T47D (cell line): ENCODE results near the gene USP13.
"Not testable (repeated sequence)": the region's sequence is repeated elsewhere in the genome, so short reads cannot be mapped to it uniquely, and the experiment has no call there.

Experiments
- DNase-seq, 2 experiments: peaks; one replicate each; pipeline versions ENCODE4 v3.0.0 to v3.0.0-alpha.2; 2011 to 2012; ENCODE audit warnings: low read depth in 1 of 2, low spot score in 1 of 2
- JUND ChIP-seq: IDR thresholded peaks from 2 replicates; pipeline ENCODE4 v1.6.1; 2012; ENCODE audit warnings: low read depth
- in situ Hi-C: cut with HindIII; loops from 2 replicates; pipeline ENCODE4 v1.10.0; 2016; ENCODE audit warnings: low sequenced_read_pairs, low pct_unique_long_range_greater_than_20kb

The USP13 gene

DNA sequence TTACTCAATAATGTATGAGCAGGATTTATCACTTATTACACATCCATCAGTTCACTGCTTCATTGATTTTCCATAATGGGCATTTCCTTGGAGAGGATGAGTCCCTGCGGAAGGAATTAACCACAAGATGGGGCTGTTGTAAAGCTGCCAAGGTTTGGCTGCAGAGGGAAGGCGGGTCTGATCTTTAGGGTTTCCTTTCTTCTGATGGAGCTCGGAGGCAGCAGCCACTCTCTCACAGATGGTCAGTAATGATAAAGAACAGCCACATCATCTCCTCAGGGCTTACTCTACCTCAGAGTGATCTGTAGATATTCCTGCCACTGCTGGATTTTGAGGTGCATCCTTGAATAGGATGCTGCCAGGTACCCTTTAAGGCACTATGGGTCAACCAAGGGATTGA lies 115.2 kb downstream of the USP13 start:
- in situ Hi-C loops = no loop called here
- TF ChIP-seq JUND = no peak
- peak; percentile 77 to 83 for DNase-seq

DNA sequence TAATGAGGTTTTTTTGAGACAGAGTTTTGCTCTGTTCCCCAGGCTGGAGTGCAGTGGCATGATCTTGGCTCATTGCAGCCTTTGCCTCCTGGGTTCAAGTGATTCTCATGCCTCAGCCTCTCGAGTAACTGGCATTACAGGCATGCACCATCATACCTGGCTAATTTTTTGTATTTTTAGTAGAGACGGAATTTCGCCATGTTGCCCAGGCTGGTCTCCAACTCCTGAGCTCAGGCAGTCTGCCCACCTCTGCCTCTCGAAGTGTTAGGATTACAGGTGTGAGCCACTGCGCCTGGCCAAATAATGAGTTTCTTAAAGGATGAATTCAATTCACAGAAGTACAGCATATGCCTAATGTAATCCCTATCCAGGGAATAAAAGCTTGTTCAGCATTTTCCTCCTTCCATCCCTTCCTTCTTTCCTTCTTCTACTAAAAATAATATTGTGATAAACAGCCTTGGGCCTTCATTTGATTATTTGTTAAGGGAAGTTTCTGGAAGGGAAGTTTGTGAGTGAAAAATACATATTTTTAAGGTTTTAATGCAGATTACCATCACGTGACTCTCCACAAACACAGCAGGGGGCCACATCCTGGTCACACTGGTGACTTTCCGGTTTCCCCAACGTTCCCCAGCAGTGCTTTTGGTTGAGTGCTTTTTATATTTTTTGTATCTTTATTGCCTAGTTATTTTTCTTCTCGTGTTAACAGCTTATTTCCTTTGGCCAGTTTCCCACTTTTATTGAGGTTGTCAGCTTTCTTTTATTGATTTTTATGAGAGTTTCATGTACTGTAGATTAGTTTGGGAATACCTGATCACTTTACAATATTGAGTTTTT lies 116.8 kb downstream of the USP13 start:
- DNase-seq = no peak
- in situ Hi-C loops = no loop called here
- no peak for TF ChIP-seq JUND

DNA sequence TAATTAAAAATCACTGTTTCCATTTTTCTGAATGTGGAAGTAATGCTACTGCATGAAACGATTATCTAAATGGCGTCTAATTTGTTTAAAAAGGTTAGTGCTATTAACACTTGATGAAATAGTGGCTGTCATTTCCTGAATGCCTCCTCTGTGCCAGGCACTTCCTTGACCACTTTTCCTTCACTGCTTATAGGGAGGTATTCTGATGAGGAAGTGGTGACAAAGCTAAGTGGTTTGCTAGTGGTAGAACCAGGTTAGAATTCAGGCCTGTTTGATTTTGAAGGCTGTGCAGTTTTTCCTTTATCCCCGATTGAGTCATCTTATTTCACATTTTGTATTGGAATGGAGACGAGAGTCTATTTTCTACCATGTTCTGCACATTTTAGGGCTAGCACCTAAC lies 119.0 kb downstream of the USP13 start:
- in situ Hi-C loops = no loop called here
- no peak for DNase-seq
- no peak for TF ChIP-seq JUND

DNA sequence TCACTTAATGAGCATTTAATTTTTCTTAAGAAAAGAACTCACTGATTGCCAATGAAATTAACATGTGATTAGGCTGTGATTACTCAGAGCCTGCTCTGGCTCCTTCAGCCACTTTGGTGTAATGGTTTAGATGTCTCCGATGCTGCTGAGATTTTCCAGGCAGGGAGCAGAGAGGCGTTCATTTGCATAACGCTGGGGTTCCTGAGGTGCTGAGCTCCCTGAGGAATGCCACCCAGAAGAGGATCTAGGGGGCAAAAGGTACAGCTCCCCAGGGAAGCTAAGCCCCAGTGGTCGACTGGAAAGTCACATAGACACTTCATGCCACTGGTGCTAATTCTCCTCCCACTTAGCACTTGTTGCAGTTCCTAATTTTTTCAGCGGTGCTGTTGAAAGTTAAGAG lies 119.5 kb downstream of the USP13 start:
- in situ Hi-C loops = no loop called here
- no peak for TF ChIP-seq JUND
- DNase-seq = no peak

DNA sequence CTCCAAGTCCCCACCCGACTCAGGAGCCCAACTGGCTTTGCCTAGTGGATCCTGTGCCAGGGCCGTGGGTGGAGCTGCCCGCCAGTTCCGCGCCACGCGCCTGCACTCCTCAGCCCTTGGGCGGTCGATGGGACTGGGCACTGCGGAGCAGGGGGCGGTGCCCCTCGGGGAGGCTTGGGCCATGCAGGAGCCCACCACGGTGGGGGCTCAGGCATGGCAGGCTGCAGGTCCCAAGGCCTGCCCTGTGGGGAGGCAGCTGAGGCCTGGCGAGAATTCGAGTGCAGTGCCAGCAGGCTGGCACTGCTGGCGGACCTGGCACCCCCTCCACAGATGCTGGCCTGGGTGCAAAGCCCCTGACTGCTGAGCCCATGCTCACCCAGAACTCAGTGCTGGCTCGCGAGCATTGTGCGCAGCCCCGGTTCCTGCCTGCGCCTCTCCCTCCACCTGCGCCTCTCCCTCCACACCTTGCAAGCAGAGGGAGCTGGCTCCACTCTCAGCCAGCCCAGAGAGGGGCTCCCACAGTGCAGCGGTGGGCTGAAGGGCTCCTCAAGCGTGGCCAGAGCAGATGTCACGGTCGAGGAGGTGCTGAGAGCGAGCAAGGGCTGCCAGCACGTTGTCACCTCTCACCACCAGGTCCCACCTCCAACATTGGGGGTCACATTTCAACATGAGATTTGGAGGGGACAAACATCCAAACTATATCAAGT lies 122.7 kb downstream of the USP13 start:
- no peak for DNase-seq
- in situ Hi-C loops = no loop called here
- no peak for TF ChIP-seq JUND

DNA sequence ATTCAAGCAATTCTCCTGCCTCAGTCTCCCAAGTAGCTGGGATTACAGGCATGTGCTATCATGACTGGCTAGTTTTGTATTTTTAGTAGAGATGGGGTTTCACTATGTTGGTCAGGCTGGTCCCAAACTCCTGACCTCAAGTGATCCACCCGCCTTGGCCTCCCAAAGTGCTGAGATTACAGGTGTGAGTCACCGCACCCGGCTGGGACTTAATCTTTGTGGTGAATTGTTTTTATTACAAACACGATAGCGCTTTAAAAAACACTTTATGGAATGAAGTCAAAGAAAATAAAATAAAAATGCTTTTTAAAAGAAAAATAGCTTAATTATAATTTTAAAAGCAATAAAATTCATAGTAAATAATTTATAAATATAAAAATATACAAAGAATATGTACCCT lies 130.0 kb downstream of the USP13 start:
- in situ Hi-C loops, DNase-seq: not testable (repeated sequence)

DNA sequence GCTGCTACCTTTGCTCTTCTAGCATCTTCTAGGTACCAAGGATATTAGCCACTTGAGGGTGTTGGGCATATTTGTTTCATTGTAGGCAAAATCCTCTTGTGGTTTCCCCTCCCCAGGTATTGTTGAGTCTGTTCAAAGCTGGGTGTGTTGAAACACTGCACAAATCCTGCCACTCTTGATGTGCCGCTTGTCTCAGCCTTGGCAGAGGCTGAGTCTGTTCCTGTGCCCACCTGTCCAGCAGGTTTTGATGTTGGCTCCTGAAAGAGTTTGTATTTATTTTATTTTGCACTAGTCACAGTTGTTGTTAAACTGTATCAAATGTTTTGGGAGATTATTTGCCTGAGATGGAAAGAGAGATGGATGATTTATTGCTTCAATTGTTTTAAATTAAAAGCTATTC lies 136.2 kb downstream of the USP13 start:
- in situ Hi-C loops = no loop called here
- no peak for TF ChIP-seq JUND
- DNase-seq = peak in 1 of 2 experiments; percentile 82

DNA sequence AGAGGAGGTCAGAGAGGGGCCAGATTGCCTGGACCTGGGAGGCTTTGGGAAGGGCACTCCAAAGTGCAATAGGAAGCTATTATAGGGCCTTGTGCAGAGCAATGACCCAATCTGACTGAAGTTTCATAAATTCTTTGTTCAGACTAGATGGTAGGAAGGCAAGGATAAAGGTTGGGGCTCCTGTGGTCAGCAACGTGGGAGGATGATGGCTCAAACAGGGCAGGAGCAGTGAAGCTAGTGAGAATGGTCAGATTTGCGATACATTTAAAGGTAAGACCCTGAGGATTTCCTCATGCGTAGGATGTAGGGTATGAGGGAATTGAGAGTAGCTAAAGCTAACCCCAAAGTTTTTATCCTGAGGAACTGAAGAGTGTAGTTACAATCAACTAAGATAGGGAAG lies 139.0 kb downstream of the USP13 start:
- DNase-seq = no peak
- in situ Hi-C loops = no loop called here
- no peak for TF ChIP-seq JUND

DNA sequence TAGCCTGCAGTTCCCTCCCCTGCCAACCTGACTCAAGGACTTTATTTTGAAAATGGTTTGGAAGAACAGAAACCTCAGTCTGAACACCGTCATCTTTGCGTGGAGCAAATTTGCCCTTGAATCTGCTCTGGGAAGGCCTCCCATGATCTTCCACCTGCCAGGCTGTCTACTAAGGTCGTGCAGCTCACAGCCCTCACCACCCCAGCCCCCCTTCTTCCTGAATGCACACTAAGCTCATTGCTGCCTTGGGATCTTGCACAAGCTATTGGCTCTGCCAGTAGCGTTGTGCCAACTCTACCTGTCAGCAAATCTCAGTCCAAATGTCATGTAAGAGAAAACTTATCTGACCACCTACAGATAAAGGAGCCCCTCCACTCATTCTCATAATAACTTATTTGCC lies 141.5 kb downstream of the USP13 start:
- in situ Hi-C loops = no loop called here
- TF ChIP-seq JUND = no peak
- DNase-seq = no peak

DNA sequence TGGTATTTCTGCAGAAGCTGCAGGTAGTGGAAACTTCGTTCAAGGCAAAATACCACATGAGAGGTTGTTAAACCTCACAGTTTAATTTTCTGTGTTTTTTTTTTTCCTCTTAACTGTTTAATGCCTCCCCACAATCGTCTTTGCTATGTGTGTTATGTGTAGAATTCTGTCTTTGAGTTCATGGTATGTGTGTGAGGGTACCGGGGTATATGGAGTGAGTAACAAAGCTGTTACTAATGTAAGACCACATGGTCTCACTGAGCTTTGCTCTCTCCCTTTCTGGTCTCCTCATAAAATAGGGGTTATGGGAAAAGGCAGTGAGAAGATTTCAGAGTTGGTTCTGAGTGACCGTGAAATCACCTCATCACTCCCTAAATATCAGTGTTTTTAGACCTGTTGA lies 143.6 kb downstream of the USP13 start:
- in situ Hi-C loops = no loop called here
- no peak for TF ChIP-seq JUND

DNA sequence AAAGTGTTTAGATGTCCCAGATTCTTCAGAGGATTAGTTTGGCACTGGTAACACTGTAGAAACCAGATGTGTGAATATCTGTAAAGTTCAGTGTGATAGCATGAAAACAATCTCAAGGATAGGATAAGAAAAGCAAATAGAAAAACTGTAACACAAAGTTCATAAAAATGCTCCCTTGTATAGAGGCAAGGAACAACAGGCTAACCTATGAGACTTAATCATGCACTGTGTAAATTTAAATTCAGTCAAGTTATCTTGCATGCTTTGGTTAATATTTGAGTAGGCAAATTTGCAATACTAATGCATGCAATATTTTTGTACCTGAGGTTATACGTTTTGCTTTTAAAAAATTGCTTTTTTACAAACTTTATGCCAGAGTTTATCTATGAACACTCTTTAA lies 144.4 kb downstream of the USP13 start:
- in situ Hi-C loops = no loop called here
- no peak for DNase-seq
- TF ChIP-seq JUND = no peak

More for the DNA sequence above, 143.6 kb downstream of the USP13 start:
- no peak for DNase-seq

DNA sequence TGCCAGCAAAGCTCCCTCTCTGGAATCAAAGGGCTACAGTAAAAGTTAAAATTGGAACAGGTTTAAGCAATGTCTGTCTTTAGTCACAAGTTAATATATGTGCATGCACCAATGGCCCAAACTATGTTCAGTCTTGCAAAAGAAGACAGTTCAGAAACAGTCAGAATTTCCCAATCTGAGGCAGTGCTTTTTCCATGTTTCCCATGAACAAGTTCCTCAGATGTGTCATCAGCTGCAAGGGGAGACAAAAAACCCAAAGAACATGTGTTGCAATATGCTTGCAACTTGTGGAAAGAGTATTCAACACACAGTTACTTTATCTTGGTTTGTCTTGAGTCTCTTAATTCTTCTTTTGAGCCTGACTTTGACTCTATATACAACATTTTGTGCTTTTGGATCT lies 148.4 kb downstream of the USP13 start:
- DNase-seq = no peak
- TF ChIP-seq JUND = no peak
- in situ Hi-C loops = no loop called here

DNA sequence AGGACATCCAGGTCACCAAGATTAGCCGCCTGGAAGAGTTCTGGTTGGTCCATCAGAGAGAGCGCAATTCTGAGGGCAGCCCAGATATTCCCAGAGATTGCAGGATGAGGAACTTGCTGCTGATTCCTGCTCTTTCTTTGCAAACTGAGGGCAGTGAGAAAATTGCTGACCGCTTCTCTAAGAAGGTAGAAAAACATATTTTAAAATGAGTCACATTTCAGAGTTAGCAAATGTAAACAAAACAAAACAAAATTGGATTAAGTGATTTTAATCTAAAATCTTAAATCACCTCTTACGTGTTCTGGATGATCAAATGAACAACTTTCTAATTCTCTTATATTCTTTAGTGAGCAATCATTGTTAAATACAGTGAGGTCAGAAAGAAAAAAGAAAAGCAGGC lies 149.0 kb downstream of the USP13 start:
- no peak for TF ChIP-seq JUND
- in situ Hi-C loops = no loop called here
- DNase-seq = no peak
